HEK293T (cell line): ENCODE results near the gene TGDS.

Experiments
- BHLHE40 ChIP-seq: fragments of 450-650 bp; IDR thresholded peaks from 2 replicates; pipeline ENCODE4 v1.6.1; 2016; ENCODE audit warnings: mild to moderate bottlenecking, moderate library complexity, borderline replicate concordance
- ELF4 ChIP-seq: fragments of 450-650 bp; IDR thresholded peaks from 2 replicates; pipeline ENCODE4 v1.6.1; 2017; ENCODE audit warnings: antibody characterized with exemption
- FOXA1 ChIP-seq: fragments of 450-650 bp; IDR thresholded peaks from 2 replicates; pipeline ENCODE4 v1.6.1; 2016; ENCODE audit warnings: mild to moderate bottlenecking
- FOXM1 ChIP-seq: fragments of 450-650 bp; IDR thresholded peaks from 2 replicates; pipeline ENCODE4 v1.6.1; 2017; ENCODE audit warnings: mild to moderate bottlenecking, borderline replicate concordance
- L3MBTL2 ChIP-seq: fragments of 450-650 bp; conservative IDR thresholded peaks from 2 replicates; pipeline ENCODE4 v1.6.1; 2016; ENCODE audit warnings: mild to moderate bottlenecking
- NFRKB ChIP-seq: fragments of 450-650 bp; IDR thresholded peaks from 2 replicates; pipeline ENCODE4 v1.6.1; 2016; ENCODE audit warnings: mild to moderate bottlenecking, moderate library complexity
- SP1 ChIP-seq: fragments of 450-650 bp; IDR thresholded peaks from 2 replicates; pipeline ENCODE4 v1.6.1; 2017
- SUZ12 ChIP-seq: fragments of 450-650 bp; IDR thresholded peaks from 2 replicates; pipeline ENCODE4 v1.6.1; 2016; ENCODE audit warnings: mild to moderate bottlenecking
- TARDBP ChIP-seq: fragments of 450-650 bp; IDR thresholded peaks from 2 replicates; pipeline ENCODE4 v1.6.1; 2016
- TF ChIP-seq, protein P1 (sequence below): fragments of 450-650 bp; IDR thresholded peaks from 2 replicates; pipeline ENCODE4 v1.6.1; 2016

DNA sequence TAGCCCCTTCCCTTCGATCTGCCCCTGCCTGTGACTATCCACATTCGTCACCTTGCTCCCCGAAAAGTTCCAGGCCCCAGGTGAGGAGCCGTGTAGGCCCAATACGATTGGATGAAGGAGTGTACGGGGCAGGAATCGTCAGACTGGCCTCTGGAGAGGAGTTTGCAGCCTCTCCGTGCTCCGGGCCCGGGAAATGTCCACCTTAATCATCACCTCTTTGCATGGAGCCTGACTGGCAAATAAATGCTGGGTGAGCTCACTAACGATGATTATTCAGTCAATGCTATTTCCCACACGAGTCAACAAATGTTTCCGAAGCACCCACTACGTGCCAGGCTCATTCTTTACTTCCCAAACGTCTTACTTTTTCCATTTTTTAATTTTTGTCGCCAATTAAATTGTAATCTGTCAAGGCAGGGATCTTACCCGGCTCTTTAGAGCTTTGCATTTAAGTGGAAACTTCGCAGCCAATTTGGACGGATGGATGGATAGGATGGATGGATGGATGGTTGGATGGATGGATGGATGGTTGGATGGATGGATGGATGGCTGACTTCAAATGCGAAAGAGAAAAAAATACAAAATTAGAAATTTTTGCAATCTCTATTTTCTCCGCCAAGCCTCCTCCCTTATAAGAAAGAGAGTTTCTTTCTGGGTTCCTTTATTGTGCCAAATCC is 45.8 kb downstream of the TGDS start:
- TF ChIP-seq, protein P1, sequence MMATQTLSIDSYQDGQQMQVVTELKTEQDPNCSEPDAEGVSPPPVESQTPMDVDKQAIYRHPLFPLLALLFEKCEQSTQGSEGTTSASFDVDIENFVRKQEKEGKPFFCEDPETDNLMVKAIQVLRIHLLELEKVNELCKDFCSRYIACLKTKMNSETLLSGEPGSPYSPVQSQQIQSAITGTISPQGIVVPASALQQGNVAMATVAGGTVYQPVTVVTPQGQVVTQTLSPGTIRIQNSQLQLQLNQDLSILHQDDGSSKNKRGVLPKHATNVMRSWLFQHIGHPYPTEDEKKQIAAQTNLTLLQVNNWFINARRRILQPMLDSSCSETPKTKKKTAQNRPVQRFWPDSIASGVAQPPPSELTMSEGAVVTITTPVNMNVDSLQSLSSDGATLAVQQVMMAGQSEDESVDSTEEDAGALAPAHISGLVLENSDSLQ: no peak
- TF ChIP-seq NFRKB (no peak), SP1 (no peak), BHLHE40 (no peak), FOXA1 (no peak), SUZ12 (no peak), ELF4 (no peak), TARDBP (no peak), FOXM1 (no peak), L3MBTL2 (peak; percentile 54)
